ENCODE results near the gene RGS9. TPM values are rescaled to one million over a fixed set of nuclear protein-coding genes. Genes with fewer than 3 reads are reported as not detected.

Gene RGS9
- total and polyA plus RNA-seq, 10 of the 15 experiments (the other 5 are each of a cell fraction or from before 2014, with no cell fraction given) = 1.1 to 10.6 (median 5.6) TPM

GRCh38 chr17:65228734-65229620, 91.8 kb downstream of the RGS9 start:
- Histone ChIP-seq H4K20me1 (ENCODE audit: control insufficient read depth, insufficient read depth) (no peaks in the 10 kb centered on the region), H3K27ac (ENCODE audit: control insufficient read depth, insufficient read depth) (peak overlapping the region; percentile 35; the same call in 1 of the 2 replicates), H3K4me3 (peak overlapping the region; percentile 29; the same call in 1 of the 2 replicates), H3K4me2 (ENCODE audit: control insufficient read depth, insufficient read depth) (peak overlapping the region; percentile 85), H2AFZ (ENCODE audit: control insufficient read depth, low read depth, low read length) (peak overlapping the region; percentile 9; the same call in 1 of the 2 replicates), H3K36me3 (ENCODE audit: control insufficient read depth in 2 of 2, insufficient read depth in 2 of 2, low read length in 1 of 2) (no peaks in the 10 kb centered on the region; a peak in 1 of 4 replicates), H3K79me2 (ENCODE audit: control insufficient read depth, insufficient read depth, low read length) (no peaks in the 10 kb centered on the region), H3K9ac (ENCODE audit: control insufficient read depth, insufficient read depth, low read length) (0 out of 2 replicates have a peak overlapping the region, but pooled peaks have one; percentile 1), H3K27me3 (replicated peaks in 1 of 2; ENCODE audit: control insufficient read depth in 2 of 2, insufficient read depth in 2 of 2, low read length in 1 of 2) (no peaks in the 10 kb centered on the region), H3K4me1 (ENCODE audit: control insufficient read depth, insufficient read depth, low read length) (peaks cover 20% of the 10 kb centered on the region), H3K9me3 (replicated peaks; ENCODE audit: control insufficient read depth, insufficient read depth, low read length) (no peaks in the 10 kb centered on the region; the same call in 2 of the 3 replicates)
- intact Hi-C loops (cut with micrococcal nuclease; ENCODE audit: unreplicated experiment) (no loop called here), in situ Hi-C loops (cut with MboI) (no loop called here)
- ChIA-PET RAD21 (ENCODE audit: unreplicated experiment) (interaction anchor here (1.2 to 1.7 kb wide), 3 partner anchors 21 to 937 kb away, joined by 3 to 4 read pairs (median 3); no protein-coding TSS in a partner anchor), CTCF (interaction anchor here (0.7 to 4.8 kb wide), 5 partner anchors 10 to 936 kb away, joined by 3 to 60 read pairs (median 5); partner anchors contain the start of gene RGS9), SMC1A (ENCODE audit: uncharacterized antibody, unreplicated experiment) (interaction anchor here (0.8 to 2.3 kb wide), 5 partner anchors 19 to 936 kb away, joined by 3 to 10 read pairs (median 3); no protein-coding TSS in a partner anchor), POLR2A (interaction anchor here (0.7 kb wide), 1 partner anchor 47 kb away, joined by 3 read pairs; no protein-coding TSS in a partner anchor)
- peak; percentile 85 for FAIRE-seq
- BruUV-seq (replicated peaks) = no TSS peak
- peak; percentile 86 for ATAC-seq
- WGBS (ENCODE audit: insufficient coverage, insufficient replicate concordance, low lambda C conversion rate, missing lambda C conversion rate) = 2% methylated on average over 12 of the region's 12 CpGs
- peak; percentile 89 for DNase-seq (ENCODE audit: low read depth, low spot score)
- TF ChIP-seq ZNF207 (IDR thresholded peaks at IDR 0.05; ENCODE audit: borderline replicate concordance) (no peak), BMI1 (IDR thresholded peaks at IDR 0.05; ENCODE audit: borderline replicate concordance) (peak; percentile 48; the same call in 1 of the 2 replicates), POLR2AphosphoS5 (IDR thresholded peaks at IDR 0.05; ENCODE audit: low read length) (no peak), SIN3A (IDR thresholded peaks at IDR 0.05; ENCODE audit: low read depth, low read length) (no peak), RB1 (IDR thresholded peaks at IDR 0.05; ENCODE audit: borderline replicate concordance) (no peak), ATF7 (IDR thresholded peaks at IDR 0.05; ENCODE audit: low read depth) (peak; percentile 79), KLF5 (IDR thresholded peaks at IDR 0.05; ENCODE audit: partially characterized antibody) (no peak), ZNF217 (IDR thresholded peaks at IDR 0.05) (peak; percentile 41; the same call in 1 of the 2 replicates), HDGF (IDR thresholded peaks at IDR 0.05) (no peak), CTCF (IDR thresholded peaks at IDR 0.05 in 2 of 3, conservative IDR thresholded peaks at IDR 0.05 in 1 of 3; ENCODE audit: control insufficient read depth in 2 of 3, extremely low read depth in 1 of 3, insufficient read depth in 1 of 3, low read depth in 3 of 3, low read length in 3 of 3) (no peak), ZNF24 (IDR thresholded peaks at IDR 0.05) (no peak), SMC3 (IDR thresholded peaks at IDR 0.05; ENCODE audit: borderline replicate concordance, low read length) (no peak), ATF2 (IDR thresholded peaks at IDR 0.05; ENCODE audit: low read length) (peak; percentile 75), HDAC2 (IDR thresholded peaks at IDR 0.05) (no peak), POLR2A (IDR thresholded peaks at IDR 0.05; ENCODE audit: low read depth, low read length) (no peak), FOXK2 (IDR thresholded peaks at IDR 0.05) (no peak), IRF5 (IDR thresholded peaks at IDR 0.05; ENCODE audit: borderline replicate concordance) (no peak), ASH2L (IDR thresholded peaks at IDR 0.05; ENCODE audit: borderline replicate concordance, low read depth) (no peak), CREB1 (IDR thresholded peaks at IDR 0.05; ENCODE audit: low read depth) (0 out of 2 replicates have a peak, but pooled peaks have one; percentile 22)

All from GM12878 (cell line).